ENCODE results near the gene CCNK. TPM values are rescaled to one million over a fixed set of nuclear protein-coding genes. Genes with fewer than 3 reads are reported as not detected.

CCNK gene
- total RNA-seq, 1 experiment from 2014 or later, result 9.1 TPM

- no peak for DNase-seq (ENCODE audit: low spot score)
Measured at GRCh38 chr14:99519931-99520421, 38.8 kb downstream of the CCNK start.

- no peak for DNase-seq (ENCODE audit: low spot score)
Measured at GRCh38 chr14:99520571-99521081, 39.4 kb downstream of the CCNK start.

GRCh38 chr14:99521176-99522024 is 40.2 kb downstream of the CCNK start:
- no peak for DNase-seq (ENCODE audit: low spot score)

- DNase-seq (ENCODE audit: low spot score), result no peak
Measured at GRCh38 chr14:99522025-99522401, 40.8 kb downstream of the CCNK start.

GRCh38 chr14:99522457-99522891 is 41.3 kb downstream of the CCNK start:
- DNase-seq (ENCODE audit: low spot score), result no peak

- DNase-seq (ENCODE audit: low spot score), result no peak
Measured at GRCh38 chr14:99522934-99523703, 41.9 kb downstream of the CCNK start.

GRCh38 chr14:99523704-99524055 is 42.5 kb downstream of the CCNK start:
- DNase-seq (ENCODE audit: low spot score), result no peak

- no peak for DNase-seq (ENCODE audit: low spot score)
Measured at GRCh38 chr14:99524091-99524661, 43.0 kb downstream of the CCNK start.

- DNase-seq (ENCODE audit: low spot score), result no peak
Measured at GRCh38 chr14:99524804-99525698, 43.8 kb downstream of the CCNK start.

- no peak for DNase-seq (ENCODE audit: low spot score)
Measured at GRCh38 chr14:99525699-99526080, 44.5 kb downstream of the CCNK start.

GRCh38 chr14:99527026-99527425 is 45.8 kb downstream of the CCNK start:
- no peak for DNase-seq (ENCODE audit: low spot score)

GRCh38 chr14:99527427-99528076 is 46.3 kb downstream of the CCNK start:
- DNase-seq (ENCODE audit: low spot score), result no peak

- no peak for DNase-seq (ENCODE audit: low spot score)
Measured at GRCh38 chr14:99529899-99530298, 48.7 kb downstream of the CCNK start.

GRCh38 chr14:99530407-99531155 is 49.4 kb downstream of the CCNK start:
- no peak for DNase-seq (ENCODE audit: low spot score)

- DNase-seq (ENCODE audit: low spot score), result no peak
Measured at GRCh38 chr14:99531251-99532096, 50.3 kb downstream of the CCNK start.

GRCh38 chr14:99532310-99532709 is 51.1 kb downstream of the CCNK start:
- no peak for DNase-seq (ENCODE audit: low spot score)

GRCh38 chr14:99534333-99534732 is 53.1 kb downstream of the CCNK start:
- no peak for DNase-seq (ENCODE audit: low spot score)

GRCh38 chr14:99534863-99535262 is 53.7 kb downstream of the CCNK start:
- DNase-seq (ENCODE audit: low spot score), result peak; percentile 65

- no peak for DNase-seq (ENCODE audit: low spot score)
Measured at GRCh38 chr14:99535448-99535847, 54.2 kb downstream of the CCNK start.
